WTC11 (cell line): Measurements from ENCODE around the gene PRM2. TPM values are rescaled to one million over a fixed set of nuclear protein-coding genes. Genes with fewer than 3 reads are reported as not detected.

Source experiments
- ATAC-seq: fragments of 200-7000 bp; cut with Tn5 transposase; 2 replicates; pipeline ENCODE4 v1.10.0; 2021; ENCODE audit warnings: mild to moderate bottlenecking, moderate library complexity
- CTCF ChIA-PET: fragments of 300-600 bp; sonication (Branson Sonifier 250); formaldehyde crosslinking; loops from one replicate; lab custom pipeline; 2021; ENCODE audit warnings: antibody characterized with exemption; lab: Charles Lee
- POLR2A ChIA-PET: fragments of 350-600 bp; sonication (Branson Sonifier 250); formaldehyde crosslinking; loops from one replicate; lab custom pipeline; 2021; ENCODE audit warnings: antibody characterized with exemption; lab: Charles Lee
- DNase-seq: peaks from one replicate; pipeline ENCODE4 v3.0.0; 2021; ENCODE audit warnings: low spot score
- H3K27ac Mint-ChIP-seq: 2 replicates; pipeline ENCODE4 v1.8.0; 2021; ENCODE audit warnings: mixed read lengths
- H3K27me3 Mint-ChIP-seq: 2 replicates; pipeline ENCODE4 v1.8.0; 2021; ENCODE audit warnings: low read depth, mild to moderate bottlenecking, moderate library complexity, mixed read lengths
- H3K36me3 Mint-ChIP-seq: 2 replicates; pipeline ENCODE4 v1.8.0; 2021; ENCODE audit warnings: mixed read lengths
- H3K4me1 Mint-ChIP-seq: 2 replicates; pipeline ENCODE4 v1.8.0; 2022; ENCODE audit warnings: mixed read lengths
- H3K4me3 Mint-ChIP-seq: 2 replicates; pipeline ENCODE4 v1.8.0; 2021; ENCODE audit warnings: mild to moderate bottlenecking, moderate library complexity, mixed read lengths
- H3K9me3 Mint-ChIP-seq: 2 replicates; pipeline ENCODE4 v1.8.0; 2021; ENCODE audit warnings: mixed read lengths
- AFF4 ChIP-seq: sonication (generic); formaldehyde crosslinking; IDR thresholded peaks from 2 replicates; pipeline ENCODE4 v1.8.1; 2023; ENCODE audit warnings: mild to moderate bottlenecking, missing genetic modification reagents, borderline replicate concordance
- CREM ChIP-seq: sonication (generic); formaldehyde crosslinking; IDR thresholded peaks from 2 replicates; pipeline ENCODE4 v1.8.1; 2022; ENCODE audit warnings: mild to moderate bottlenecking, missing genetic modification reagents, moderate library complexity
- CTCF ChIP-seq: fragments of 200-600 bp; IDR thresholded peaks from 2 replicates; pipeline ENCODE4 v1.8.0; 2022; ENCODE audit warnings: antibody characterized with exemption
- EMX1 ChIP-seq: fragments of 250-450 bp; sonication (Bioruptor Pico); IDR thresholded peaks from 2 replicates; pipeline ENCODE4 v1.8.0; 2021; ENCODE audit warnings: mild to moderate bottlenecking
- ETV6 ChIP-seq: sonication (generic); formaldehyde crosslinking; IDR thresholded peaks from 2 replicates; pipeline ENCODE4 v1.8.1; 2022; ENCODE audit warnings: mild to moderate bottlenecking, missing genetic modification reagents
- KAT7 ChIP-seq: sonication (generic); formaldehyde crosslinking; IDR thresholded peaks from 2 replicates; pipeline ENCODE4 v1.8.1; 2023; ENCODE audit warnings: missing genetic modification reagents, mild to moderate bottlenecking, borderline replicate concordance
- MXD4 ChIP-seq: fragments of 250-450 bp; sonication (Bioruptor Pico); IDR thresholded peaks from 2 replicates; pipeline ENCODE4 v1.8.0; 2021; ENCODE audit warnings: mild to moderate bottlenecking, moderate library complexity, borderline replicate concordance
- PRRX2 ChIP-seq: fragments of 250-450 bp; sonication (Bioruptor Pico); IDR thresholded peaks from 2 replicates; pipeline ENCODE4 v1.8.0; 2021; ENCODE audit warnings: mild to moderate bottlenecking
- SP1 ChIP-seq: sonication (generic); formaldehyde crosslinking; conservative IDR thresholded peaks from 2 replicates; pipeline ENCODE4 v1.8.1; 2022; ENCODE audit warnings: missing genetic modification reagents
- ZMAT4 ChIP-seq: fragments of 250-450 bp; sonication (Bioruptor Pico); IDR thresholded peaks from 2 replicates; pipeline ENCODE4 v1.9.0; 2021; ENCODE audit warnings: mild to moderate bottlenecking
- ZNF219 ChIP-seq: sonication (generic); formaldehyde crosslinking; IDR thresholded peaks from 2 replicates; pipeline ENCODE4 v1.8.0; 2023; ENCODE audit warnings: missing genetic modification reagents, mild to moderate bottlenecking, borderline replicate concordance
- ZNF396 ChIP-seq: fragments of 250-450 bp; sonication (Bioruptor Pico); IDR thresholded peaks from 2 replicates; pipeline ENCODE4 v1.8.0; 2021; ENCODE audit warnings: mild to moderate bottlenecking, moderate library complexity, borderline replicate concordance
- ZNF671 ChIP-seq: fragments of 250-450 bp; sonication (Bioruptor Pico); IDR thresholded peaks from 2 replicates; pipeline ENCODE4 v1.8.0; 2021; ENCODE audit warnings: mild to moderate bottlenecking
- total RNA-seq: library from RNA; stranded (reverse); gene quantifications from 3 replicates; pipeline ENCODE4 v1.2.3, GENCODE V29; 2021

Gene PRM2
- total RNA-seq, 1 experiment from 2014 or later: not detected

- Mint-ChIP-seq H3K4me1 (peaks cover 8% of the 10 kb centered on the region), H3K27ac (no peak overlapping the region), H3K9me3 (peaks cover 8% of the 10 kb centered on the region)
- no peak for DNase-seq
- no peak for ATAC-seq
- TF ChIP-seq ZNF671: no peak
- no peak for TF ChIP-seq SP1 (CRISPR knock-in tag)
- no peak for TF ChIP-seq CTCF
- no peak for TF ChIP-seq KAT7
- no peak for TF ChIP-seq MXD4 (CRISPR knock-in tag)
- no peak for TF ChIP-seq ZNF219 (CRISPR knock-in tag)
- no peak for TF ChIP-seq ETV6 (CRISPR knock-in tag)
- TF ChIP-seq AFF4 (CRISPR knock-in tag): no peak
- TF ChIP-seq, all 79 proteins: peak for 0
- CTCF ChIA-PET: interaction anchor here (1.0 to 3.5 kb wide), 3 partner anchors 23 to 93 kb away, joined by 3 to 14 read pairs (median 4); partner anchors contain the start of gene SOCS1
- POLR2A ChIA-PET: interaction anchor here (0.6 kb wide), 1 partner anchor 36 kb away, joined by 3 read pairs; no protein-coding TSS in a partner anchor
- no peaks in the 10 kb centered on the region; the same call in 1 of the 2 replicates for H3K27me3 Mint-ChIP-seq
- H3K4me3 Mint-ChIP-seq: no peak overlapping the region
- no peaks in the 10 kb centered on the region for H3K36me3 Mint-ChIP-seq
Observed at GRCh38 chr16:11278681-11279628, 2.7 kb upstream of the PRM2 start.

GRCh38 chr16:11277607-11278337, 1.5 kb upstream of the PRM2 start:
- Mint-ChIP-seq H3K27me3 (no peaks in the 10 kb centered on the region; the same call in 1 of the 2 replicates), H3K4me3 (no peak overlapping the region), H3K36me3 (no peaks in the 10 kb centered on the region), H3K27ac (no peak overlapping the region), H3K9me3 (peaks cover 8% of the 10 kb centered on the region), H3K4me1 (peaks cover 14% of the 10 kb centered on the region)
- TF ChIP-seq ZNF396 (no peak), EMX1 (CRISPR knock-in tag) (no peak), PRRX2 (CRISPR knock-in tag) (no peak), ZMAT4 (CRISPR knock-in tag) (no peak), CREM (CRISPR knock-in tag) (no peak)
- ChIA-PET POLR2A (no interaction called here), CTCF (interaction anchor here (3.5 kb wide), 1 partner anchor 21 kb away, joined by 14 read pairs; the partner anchor contains the start of gene SOCS1)
- ATAC-seq (no peak), DNase-seq (no peak)
